Measurements from ENCODE around the gene ANAPC13.

Gene ANAPC13

GRCh38 chr3:134457376-134458074 lies 28.3 kb downstream of the ANAPC13 start:
- no peak for DNase-seq (ENCODE audit: low read depth, low spot score)

- DNase-seq (ENCODE audit: low read depth, low spot score): no peak
These were observed 32.2 kb downstream of the ANAPC13 start for GRCh38 chr3:134453631-134454030.

GRCh38 chr3:134449951-134450350 lies 35.8 kb downstream of the ANAPC13 start:
- no peak for DNase-seq (ENCODE audit: low read depth, low spot score)

GRCh38 chr3:134449277-134449676 lies 36.5 kb downstream of the ANAPC13 start:
- no peak for DNase-seq (ENCODE audit: low read depth, low spot score)

GRCh38 chr3:134448664-134449063 lies 37.1 kb downstream of the ANAPC13 start:
- no peak for DNase-seq (ENCODE audit: low read depth, low spot score)

GRCh38 chr3:134447351-134447750 lies 38.4 kb downstream of the ANAPC13 start:
- no peak for DNase-seq (ENCODE audit: low read depth, low spot score)

- no peak for DNase-seq (ENCODE audit: low read depth, low spot score)
These were observed 39.0 kb downstream of the ANAPC13 start for GRCh38 chr3:134446800-134447199.

- DNase-seq (ENCODE audit: low read depth, low spot score): no peak
These were observed 40.1 kb downstream of the ANAPC13 start for GRCh38 chr3:134445636-134446035.

GRCh38 chr3:134445095-134445494 lies 40.7 kb downstream of the ANAPC13 start:
- no peak for DNase-seq (ENCODE audit: low read depth, low spot score)

GRCh38 chr3:134441821-134442220 lies 44.0 kb downstream of the ANAPC13 start:
- DNase-seq (ENCODE audit: low read depth, low spot score): no peak

GRCh38 chr3:134441321-134441720 lies 44.5 kb downstream of the ANAPC13 start:
- no peak for DNase-seq (ENCODE audit: low read depth, low spot score)

GRCh38 chr3:134437211-134437752 lies 48.5 kb downstream of the ANAPC13 start:
- DNase-seq (ENCODE audit: low read depth, low spot score): no peak

GRCh38 chr3:134432236-134432635 lies 53.5 kb downstream of the ANAPC13 start:
- DNase-seq (ENCODE audit: low read depth, low spot score): no peak

GRCh38 chr3:134430950-134431445 lies 54.8 kb downstream of the ANAPC13 start:
- no peak for DNase-seq (ENCODE audit: low read depth, low spot score)

GRCh38 chr3:134430174-134430573 lies 55.6 kb downstream of the ANAPC13 start:
- no peak for DNase-seq (ENCODE audit: low read depth, low spot score)

- DNase-seq (ENCODE audit: low read depth, low spot score): no peak
These were observed 57.4 kb downstream of the ANAPC13 start for GRCh38 chr3:134428401-134428800.
